ENCODE data around the gene TTLL10. TPM values are rescaled to one million over a fixed set of nuclear protein-coding genes. Genes with fewer than 3 reads are reported as not detected.

The TTLL10 gene
- polyA plus RNA-seq, 1 of the 3 experiments (the other 2 are of a cell fraction) = not detected

GRCh38 chr1:1142844-1143243 is 30.8 kb upstream of the TTLL10 start:
- Histone ChIP-seq H4K20me1 (ENCODE audit: insufficient read depth) (no peaks in the 10 kb centered on the region), H3F3A (replicated peaks; ENCODE audit: insufficient read depth) (no peaks in the 10 kb centered on the region), H3K9me2 (no peaks in the 10 kb centered on the region), H3K79me2 (ENCODE audit: insufficient read depth) (no peaks in the 10 kb centered on the region), H3K9me3 (no peaks in the 10 kb centered on the region), H3K36me3 (replicated peaks in 1 of 2; ENCODE audit: control insufficient read depth in 1 of 2, insufficient read depth in 2 of 2, low read length in 1 of 2) (no peaks in the 10 kb centered on the region), H3K4me1 (ENCODE audit: control insufficient read depth in 1 of 2, insufficient read depth in 2 of 2, low read depth in 1 of 2, low read length in 1 of 2) (no peaks in the 10 kb centered on the region; a peak in 1 of 4 replicates), H3K9ac (no peak overlapping the region), H3K4me3 (ENCODE audit: low read depth in 2 of 2, low read length in 1 of 2) (no peak overlapping the region), H3K4me2 (no peak overlapping the region), H3K27me3 (ENCODE audit: insufficient read depth) (no peaks in the 10 kb centered on the region), H3K27ac (ENCODE audit: low read depth in 2 of 2, low read length in 1 of 2) (no peak overlapping the region), H2AFZ (ENCODE audit: low read depth) (no peak overlapping the region)
- WGBS (ENCODE audit: low lambda C conversion rate) = 80% methylated on average over 11 of the region's 19 CpGs
- DNase-seq = no peak
- ChIA-PET POLR2A (no interaction called here), CTCF (interaction anchor here (3.4 kb wide), 1 partner anchor 21 kb away, joined by 11 read pairs; no protein-coding TSS in a partner anchor)
- TF ChIP-seq NRF1 (IDR thresholded peaks at IDR 0.05; ENCODE audit: low read depth, low read length) = no peak
- no peak for TF ChIP-seq FOXJ3 (CRISPR knock-in tag; IDR thresholded peaks at IDR 0.05)
- no peak for TF ChIP-seq RCOR1 (IDR thresholded peaks at IDR 0.05; ENCODE audit: low read length)
- TF ChIP-seq RFX5 (IDR thresholded peaks at IDR 0.05; ENCODE audit: low read length) = no peak
- no peak for TF ChIP-seq ZBTB33 (IDR thresholded peaks at IDR 0.05; ENCODE audit: borderline replicate concordance, low read depth)

- POLR2A ChIA-PET = no interaction called here
- CTCF ChIA-PET = interaction anchor here (3.4 kb wide), 1 partner anchor 21 kb away, joined by 11 read pairs; no protein-coding TSS in a partner anchor
- WGBS (ENCODE audit: low lambda C conversion rate) = 64% methylated on average over 3 of the region's 14 CpGs
Measured at GRCh38 chr1:1143636-1144035, 30.0 kb upstream of the TTLL10 start.

More at GRCh38 chr1:1143636-1144035, 30.0 kb upstream of the TTLL10 start:
- H3K4me3 ChIP-seq (ENCODE audit: low read depth in 2 of 2, low read length in 1 of 2) = no peak overlapping the region
- no peaks in the 10 kb centered on the region for H3K36me3 ChIP-seq (replicated peaks in 1 of 2; ENCODE audit: control insufficient read depth in 1 of 2, insufficient read depth in 2 of 2, low read length in 1 of 2)
- no peaks in the 10 kb centered on the region for H3K9me2 ChIP-seq
- H3K79me2 ChIP-seq (ENCODE audit: insufficient read depth) = no peaks in the 10 kb centered on the region
- H4K20me1 ChIP-seq (ENCODE audit: insufficient read depth) = no peaks in the 10 kb centered on the region
- TF ChIP-seq EP300 (IDR thresholded peaks at IDR 0.05; ENCODE audit: borderline replicate concordance in 1 of 2, low read depth in 1 of 2, low read length in 1 of 2) (no peak), RXRA (IDR thresholded peaks at IDR 0.05; ENCODE audit: borderline replicate concordance, low read depth) (no peak), PBX3 (IDR thresholded peaks at IDR 0.05) (no peak), RFX5 (IDR thresholded peaks at IDR 0.05; ENCODE audit: low read length) (no peak), GABPA (IDR thresholded peaks at IDR 0.05; ENCODE audit: low read depth) (no peak), TCF12 (IDR thresholded peaks at IDR 0.05) (no peak), GATA2 (CRISPR knock-in tag; IDR thresholded peaks at IDR 0.05) (no peak), EZH2phosphoT487 (IDR thresholded peaks at IDR 0.05; ENCODE audit: borderline replicate concordance, low read depth) (no peak), YY1 (IDR thresholded peaks at IDR 0.05; ENCODE audit: low read depth) (no peak), RAD21 (IDR thresholded peaks at IDR 0.05; ENCODE audit: low read length) (no peak), TEAD4 (IDR thresholded peaks at IDR 0.05; ENCODE audit: borderline replicate concordance, insufficient read depth) (no peak), REST (IDR thresholded peaks at IDR 0.05; ENCODE audit: low read depth, low read length) (no peak), RCOR1 (IDR thresholded peaks at IDR 0.05; ENCODE audit: low read length) (no peak), MAX (IDR thresholded peaks at IDR 0.05; ENCODE audit: low read depth) (no peak)
- no peak overlapping the region for H3K27ac ChIP-seq (ENCODE audit: low read depth in 2 of 2, low read length in 1 of 2)
- no peak overlapping the region for H3K4me2 ChIP-seq
- no peak for DNase-seq
- no peak overlapping the region for H3K9ac ChIP-seq
- no peaks in the 10 kb centered on the region for H3K27me3 ChIP-seq (ENCODE audit: insufficient read depth)
- no peaks in the 10 kb centered on the region for H3K9me3 ChIP-seq
- no peaks in the 10 kb centered on the region for H3F3A ChIP-seq (replicated peaks; ENCODE audit: insufficient read depth)
- H3K4me1 ChIP-seq (ENCODE audit: control insufficient read depth in 1 of 2, insufficient read depth in 2 of 2, low read depth in 1 of 2, low read length in 1 of 2) = no peaks in the 10 kb centered on the region; a peak in 1 of 4 replicates
- H2AFZ ChIP-seq (ENCODE audit: low read depth) = no peak overlapping the region

Data from SK-N-SH (cell line).